ENCODE data around the gene CBFA2T2.
A peak's percentile ranks its signal among the peaks of the same experiment; 100 is the strongest.

CBFA2T2 gene

GRCh38 chr20:33576432-33577125 lies 86.7 kb downstream of the CBFA2T2 start:
- no peak for DNase-seq (ENCODE audit: low read depth)

- no peak for DNase-seq (ENCODE audit: low read depth)
Observed at GRCh38 chr20:33578510-33578909, 88.6 kb downstream of the CBFA2T2 start.

- no peak for DNase-seq (ENCODE audit: low read depth)
Observed at GRCh38 chr20:33583143-33583542, 93.2 kb downstream of the CBFA2T2 start.

- no peak for DNase-seq (ENCODE audit: low read depth)
Observed at GRCh38 chr20:33584976-33585375, 95.1 kb downstream of the CBFA2T2 start.

- no peak for DNase-seq (ENCODE audit: low read depth)
Observed at GRCh38 chr20:33585413-33585812, 95.5 kb downstream of the CBFA2T2 start.

GRCh38 chr20:33589059-33589458 lies 99.2 kb downstream of the CBFA2T2 start:
- DNase-seq (ENCODE audit: low read depth): no peak

DNA sequence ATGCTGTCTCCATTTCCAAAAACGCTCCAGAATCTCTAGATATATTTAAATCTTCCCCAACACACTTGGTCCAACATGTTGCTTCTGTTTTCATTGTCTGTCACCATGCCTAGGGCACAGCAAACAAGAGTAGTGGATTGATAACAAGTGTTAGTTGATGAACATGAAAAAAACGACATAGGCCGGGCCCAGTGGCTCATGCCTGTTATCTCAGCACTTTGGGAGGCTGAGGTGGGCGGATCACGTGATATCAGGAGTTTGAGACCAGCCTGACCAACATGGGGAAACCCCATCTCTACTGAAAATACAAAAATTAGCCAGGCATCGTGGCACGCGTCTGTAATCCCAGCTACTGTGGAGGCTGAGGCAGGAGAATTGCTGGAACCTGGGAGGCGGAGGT lies 102.0 kb downstream of the CBFA2T2 start:
- peak; percentile 52 for DNase-seq (ENCODE audit: low read depth)

DNA sequence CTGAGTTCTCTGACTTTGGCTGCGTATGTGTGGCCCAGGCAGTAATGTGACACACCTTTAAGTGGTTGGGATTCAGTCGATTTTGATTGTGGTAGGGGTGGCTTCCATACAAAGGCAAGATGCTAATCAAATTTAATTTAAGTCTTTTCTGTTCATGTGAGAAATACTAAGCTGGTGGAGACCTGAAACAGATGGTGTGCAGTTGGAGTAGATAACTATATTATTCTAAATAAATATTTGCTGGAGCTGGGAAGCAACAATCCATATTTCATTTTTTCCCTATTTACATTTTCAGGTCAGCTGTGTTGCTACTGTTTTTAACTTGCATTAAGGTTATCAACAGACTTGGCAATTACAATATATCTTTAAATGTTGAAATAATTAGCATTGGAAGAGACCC lies 104.8 kb downstream of the CBFA2T2 start:
- no peak for DNase-seq (ENCODE audit: low read depth)

- DNase-seq (ENCODE audit: low read depth): no peak
Observed at GRCh38 chr20:33600414-33600813, 110.5 kb downstream of the CBFA2T2 start.

DNA sequence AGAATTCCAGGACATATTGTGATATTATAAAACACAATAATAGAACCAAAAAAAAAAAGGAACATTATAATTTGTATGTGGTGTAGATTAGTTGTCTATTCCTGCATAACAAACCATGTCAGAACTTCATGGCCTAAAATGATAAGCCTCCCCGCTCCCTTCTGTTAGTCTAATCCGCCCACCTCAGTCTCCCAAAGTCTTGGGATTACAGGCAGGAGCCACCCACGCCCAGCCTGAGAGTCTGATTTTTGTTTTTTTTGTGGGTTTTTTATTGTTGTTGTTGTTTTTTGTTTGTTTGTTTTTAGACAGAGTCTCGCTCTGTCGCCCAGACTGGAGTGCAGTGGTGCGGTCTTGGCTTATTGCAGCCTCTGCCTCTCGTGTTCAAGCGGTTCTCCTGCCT lies 111.1 kb downstream of the CBFA2T2 start:
- DNase-seq (ENCODE audit: low read depth): no peak

GRCh38 chr20:33601861-33602260 lies 112.0 kb downstream of the CBFA2T2 start:
- DNase-seq (ENCODE audit: low read depth): no peak

- no peak for DNase-seq (ENCODE audit: low read depth)
Observed at GRCh38 chr20:33602826-33603590, 113.1 kb downstream of the CBFA2T2 start.

- DNase-seq (ENCODE audit: low read depth): no peak
Observed at GRCh38 chr20:33604084-33604990, 114.4 kb downstream of the CBFA2T2 start.

DNA sequence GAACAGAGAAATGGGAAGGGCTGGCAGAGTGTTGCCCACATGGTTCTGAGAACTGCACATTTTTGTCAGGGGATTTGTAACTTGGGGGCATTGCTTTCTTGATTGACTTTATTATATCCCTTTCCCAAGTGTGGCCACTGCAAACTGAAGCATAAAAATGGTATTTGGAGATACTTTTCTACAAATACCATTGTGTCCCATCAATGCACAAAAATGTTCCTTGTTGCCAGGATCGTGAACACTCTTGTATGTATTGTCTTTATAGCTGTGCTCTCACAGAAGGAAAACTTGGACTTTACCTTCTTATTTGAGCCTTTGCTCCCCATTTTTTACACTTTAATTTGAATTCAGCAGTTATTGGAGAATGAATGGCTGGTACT lies 115.1 kb downstream of the CBFA2T2 start:
- DNase-seq (ENCODE audit: low read depth): no peak

- DNase-seq (ENCODE audit: low read depth): no peak
Observed at GRCh38 chr20:33606118-33606771, 116.3 kb downstream of the CBFA2T2 start.

DNA sequence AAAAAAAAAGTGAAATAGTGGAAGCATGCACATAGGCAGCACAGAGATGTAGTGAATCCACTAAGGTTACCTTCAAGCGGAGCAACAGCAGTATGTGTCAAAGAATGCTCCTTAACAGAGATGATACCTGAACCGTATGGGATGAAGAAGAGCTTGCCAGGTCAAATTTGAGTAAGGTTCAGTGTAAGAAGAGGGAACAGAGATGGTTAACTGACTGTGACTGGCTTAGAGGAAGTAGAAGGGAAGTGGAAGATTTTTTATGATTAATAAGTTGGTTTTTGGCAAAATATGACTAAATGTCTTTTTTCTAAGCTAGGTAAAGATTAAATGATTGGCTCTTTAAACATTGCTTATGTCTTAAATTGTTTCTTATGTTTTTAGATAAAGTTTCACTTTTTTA lies 119.6 kb downstream of the CBFA2T2 start:
- no peak for DNase-seq (ENCODE audit: low read depth)

DNA sequence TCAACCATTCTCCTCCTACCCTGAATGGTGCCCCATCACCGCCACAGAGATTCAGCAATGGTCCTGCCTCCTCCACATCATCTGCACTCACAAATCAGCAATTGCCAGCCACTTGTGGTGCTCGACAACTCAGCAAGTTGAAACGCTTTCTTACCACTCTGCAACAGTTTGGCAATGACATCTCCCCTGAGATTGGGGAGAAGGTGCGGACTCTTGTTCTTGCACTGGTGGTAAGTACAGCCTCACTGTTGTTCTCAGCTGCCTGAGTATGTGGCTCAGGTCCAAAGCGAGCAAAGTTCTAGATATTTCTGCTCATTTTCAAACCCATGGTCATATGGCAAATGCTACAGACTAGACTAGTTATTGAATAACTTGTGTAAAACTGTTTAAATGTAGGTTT lies 121.2 kb downstream of the CBFA2T2 start:
- no peak for DNase-seq (ENCODE audit: low read depth)

DNA sequence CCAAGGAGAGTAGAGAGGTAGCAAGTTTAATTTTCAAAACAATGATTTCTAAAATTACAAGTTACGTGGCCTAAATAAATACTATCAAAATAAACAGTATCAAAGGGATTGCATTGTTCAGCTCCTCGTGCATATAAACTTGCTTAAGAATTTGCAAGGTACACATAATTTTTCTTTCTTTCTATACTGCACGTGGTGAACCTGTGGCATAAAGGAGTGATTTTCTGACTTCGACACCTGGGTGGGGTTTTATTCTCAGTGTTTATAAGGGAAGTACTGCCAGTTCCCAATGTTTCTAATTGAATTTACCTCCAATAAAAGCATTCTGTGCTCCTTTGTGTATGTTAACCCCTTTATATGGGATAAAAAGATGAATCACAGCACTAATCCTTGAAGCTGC lies 122.1 kb downstream of the CBFA2T2 start:
- DNase-seq (ENCODE audit: low read depth): no peak

- no peak for DNase-seq (ENCODE audit: low read depth)
Observed at GRCh38 chr20:33621717-33622400, 132.0 kb downstream of the CBFA2T2 start.

- DNase-seq (ENCODE audit: low read depth): no peak
Observed at GRCh38 chr20:33622705-33623365, 132.9 kb downstream of the CBFA2T2 start.

GRCh38 chr20:33624399-33624798 lies 134.5 kb downstream of the CBFA2T2 start:
- DNase-seq (ENCODE audit: low read depth): no peak
